D721Med (cell line): ENCODE results near the gene NTRK2.

Source experiments
- DNase-seq: peaks from one replicate; pipeline ENCODE4 v3.0.0; 2011; ENCODE audit warnings: low spot score; ENCODE audit not compliant: insufficient read length
- FAIRE-seq: peaks from 2 replicates; lab custom pipeline; 2011; peaks lifted over from hg19 to GRCh38; lab: Jason Lieb, UNC
- TF ChIP-seq, protein P1 (sequence below): IDR thresholded peaks from 2 replicates; pipeline ENCODE4 v1.5.1; 2012; ENCODE audit warnings: mild to moderate bottlenecking, control low read depth; ENCODE audit not compliant: insufficient read depth; ENCODE audit errors: missing control alignments

The NTRK2 gene

DNA sequence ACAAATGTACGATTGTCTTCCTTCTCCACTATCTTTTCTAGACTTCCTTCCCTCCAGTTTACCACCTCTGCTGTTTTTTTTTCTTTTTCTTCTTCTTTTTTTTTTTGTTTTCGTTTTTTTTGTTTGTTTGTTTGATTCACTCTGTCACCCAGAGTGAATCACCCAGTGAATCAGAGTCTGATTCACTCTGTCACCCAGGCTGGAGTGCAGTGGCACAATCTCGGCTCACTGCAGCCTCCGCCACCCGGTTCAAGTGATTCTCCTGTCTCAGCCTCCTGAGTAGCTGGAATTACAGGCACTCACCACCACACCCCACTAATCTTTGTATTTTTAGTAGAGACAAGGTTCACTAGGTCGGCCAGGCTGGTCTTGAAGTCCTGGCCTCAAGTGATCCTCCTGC, 375.7 kb downstream of the NTRK2 start:
- no peak for DNase-seq
- TF ChIP-seq, protein P1, sequence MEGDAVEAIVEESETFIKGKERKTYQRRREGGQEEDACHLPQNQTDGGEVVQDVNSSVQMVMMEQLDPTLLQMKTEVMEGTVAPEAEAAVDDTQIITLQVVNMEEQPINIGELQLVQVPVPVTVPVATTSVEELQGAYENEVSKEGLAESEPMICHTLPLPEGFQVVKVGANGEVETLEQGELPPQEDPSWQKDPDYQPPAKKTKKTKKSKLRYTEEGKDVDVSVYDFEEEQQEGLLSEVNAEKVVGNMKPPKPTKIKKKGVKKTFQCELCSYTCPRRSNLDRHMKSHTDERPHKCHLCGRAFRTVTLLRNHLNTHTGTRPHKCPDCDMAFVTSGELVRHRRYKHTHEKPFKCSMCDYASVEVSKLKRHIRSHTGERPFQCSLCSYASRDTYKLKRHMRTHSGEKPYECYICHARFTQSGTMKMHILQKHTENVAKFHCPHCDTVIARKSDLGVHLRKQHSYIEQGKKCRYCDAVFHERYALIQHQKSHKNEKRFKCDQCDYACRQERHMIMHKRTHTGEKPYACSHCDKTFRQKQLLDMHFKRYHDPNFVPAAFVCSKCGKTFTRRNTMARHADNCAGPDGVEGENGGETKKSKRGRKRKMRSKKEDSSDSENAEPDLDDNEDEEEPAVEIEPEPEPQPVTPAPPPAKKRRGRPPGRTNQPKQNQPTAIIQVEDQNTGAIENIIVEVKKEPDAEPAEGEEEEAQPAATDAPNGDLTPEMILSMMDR, result no peak

DNA sequence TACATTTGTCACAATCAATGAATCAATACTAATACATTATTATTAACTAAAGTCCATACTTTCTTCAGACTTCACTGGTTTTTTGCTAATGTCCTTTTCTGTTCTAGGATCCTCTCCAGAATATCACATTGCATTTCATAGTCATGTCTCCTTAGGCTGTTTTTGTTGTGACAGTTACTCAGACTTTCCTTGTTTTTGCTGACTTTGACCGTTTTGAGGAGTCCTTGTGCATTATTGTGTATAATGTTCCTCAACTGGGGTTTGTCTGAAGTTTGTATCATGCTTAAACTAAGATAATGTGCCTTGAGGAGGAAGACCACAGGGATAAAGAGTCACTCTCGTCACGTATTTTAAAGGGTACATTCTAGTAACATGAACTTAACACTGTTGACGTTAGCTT, 376.9 kb downstream of the NTRK2 start:
- FAIRE-seq, result no peak
- TF ChIP-seq, protein P1, result no peak
- no peak for DNase-seq

More for the DNA sequence above, 375.7 kb downstream of the NTRK2 start:
- no peak for FAIRE-seq

DNA sequence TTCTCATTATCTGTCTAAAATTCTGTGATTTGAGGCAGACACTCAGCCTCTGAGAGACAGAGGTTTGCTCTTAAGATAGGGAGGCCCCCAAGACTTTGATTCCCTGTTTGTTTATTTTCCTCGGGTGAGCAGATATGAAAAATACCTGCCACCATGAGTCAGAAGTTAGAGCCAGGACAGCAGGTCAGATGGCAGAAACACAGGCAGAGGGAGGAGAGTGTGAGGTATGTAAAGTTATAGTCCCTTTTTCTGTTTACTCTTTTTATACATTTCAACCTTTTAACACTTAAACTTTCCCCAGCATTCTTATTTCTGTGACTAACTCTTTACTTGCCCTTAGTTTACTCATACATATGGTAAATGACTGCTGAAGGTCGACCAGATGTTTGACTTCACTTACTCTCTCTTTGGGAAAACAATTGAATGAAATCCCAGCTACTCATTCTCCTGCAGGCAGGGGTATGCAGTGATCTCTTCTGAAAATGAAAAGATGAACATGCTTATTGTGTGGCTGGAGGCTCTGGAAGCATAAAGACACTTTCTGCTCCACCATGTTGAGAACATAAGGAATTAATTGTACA, 383.8 kb downstream of the NTRK2 start:
- no peak for FAIRE-seq
- DNase-seq, result no peak
- TF ChIP-seq, protein P1, result no peak

DNA sequence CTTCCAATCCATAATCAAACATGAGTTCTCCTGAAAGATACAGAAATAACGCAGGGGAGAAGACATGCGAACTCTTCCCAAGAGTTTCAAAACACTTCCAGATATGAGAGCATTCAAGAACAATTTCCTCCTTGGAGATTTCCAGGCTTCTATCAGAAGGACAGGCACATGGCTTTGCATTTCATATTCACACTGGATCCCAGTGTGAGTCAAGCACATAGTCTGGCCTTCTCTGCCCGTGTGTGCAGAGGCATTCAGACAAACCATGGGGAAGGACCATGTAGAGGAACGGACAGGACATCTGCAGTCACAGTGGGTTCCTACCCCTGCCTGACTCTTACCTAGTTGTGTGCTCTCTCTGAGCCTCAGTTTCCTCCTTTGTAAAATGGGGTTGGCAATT, 384.5 kb downstream of the NTRK2 start:
- DNase-seq (no peak), FAIRE-seq (no peak)
- TF ChIP-seq, protein P1, result no peak

DNA sequence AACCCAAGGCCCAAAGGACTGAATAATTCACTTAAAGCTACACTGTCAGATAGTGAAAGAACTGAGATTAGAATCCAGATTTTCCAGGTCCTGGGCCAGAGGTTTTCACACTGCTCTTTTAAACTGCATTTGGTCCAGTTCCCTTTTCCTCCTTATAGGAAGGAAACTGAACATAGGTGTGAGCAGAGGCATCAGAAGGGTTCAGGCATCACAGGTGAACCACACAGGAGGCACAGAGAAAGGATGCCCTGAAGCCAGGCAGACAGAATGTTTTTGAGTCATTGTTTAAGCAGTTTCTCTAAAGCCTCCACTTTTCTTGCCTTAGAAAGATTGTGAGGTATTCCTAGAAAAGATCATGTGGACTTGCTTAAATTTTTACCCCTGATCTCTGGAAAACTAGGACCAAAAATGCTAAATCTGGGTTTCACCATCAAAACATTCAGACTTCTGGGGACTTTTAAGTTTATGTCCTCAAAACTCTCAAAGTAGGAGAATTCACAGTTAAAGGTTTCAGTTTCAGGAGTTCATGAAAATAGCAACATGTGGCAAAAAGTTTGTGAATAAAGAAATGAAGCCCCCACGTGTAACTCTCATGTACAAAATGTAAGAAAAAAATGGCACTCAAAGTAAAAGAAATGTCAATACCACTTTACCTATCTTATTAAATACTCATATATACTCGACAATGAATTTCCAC, 386.1 kb downstream of the NTRK2 start:
- no peak for DNase-seq
- TF ChIP-seq, protein P1, result no peak
- FAIRE-seq, result no peak

DNA sequence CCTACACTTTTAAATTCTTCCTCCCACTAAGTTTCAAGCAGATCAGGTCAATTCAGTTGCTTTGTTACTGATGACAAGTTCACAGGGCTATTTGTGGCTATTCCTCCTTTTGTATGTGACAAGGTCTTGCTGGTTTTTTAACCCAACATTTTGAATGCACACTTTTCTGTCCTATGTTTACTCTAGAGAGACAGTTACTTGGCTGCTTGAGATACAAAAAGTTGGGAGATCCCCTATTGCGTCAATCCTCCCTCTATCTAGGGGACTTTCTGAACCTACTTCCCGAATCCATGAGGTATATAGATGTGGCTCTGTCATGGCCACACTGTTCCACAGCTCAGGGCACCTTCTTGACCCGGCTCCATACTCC, 386.7 kb downstream of the NTRK2 start:
- DNase-seq, result no peak
- no peak for FAIRE-seq
- TF ChIP-seq, protein P1, result no peak

DNA sequence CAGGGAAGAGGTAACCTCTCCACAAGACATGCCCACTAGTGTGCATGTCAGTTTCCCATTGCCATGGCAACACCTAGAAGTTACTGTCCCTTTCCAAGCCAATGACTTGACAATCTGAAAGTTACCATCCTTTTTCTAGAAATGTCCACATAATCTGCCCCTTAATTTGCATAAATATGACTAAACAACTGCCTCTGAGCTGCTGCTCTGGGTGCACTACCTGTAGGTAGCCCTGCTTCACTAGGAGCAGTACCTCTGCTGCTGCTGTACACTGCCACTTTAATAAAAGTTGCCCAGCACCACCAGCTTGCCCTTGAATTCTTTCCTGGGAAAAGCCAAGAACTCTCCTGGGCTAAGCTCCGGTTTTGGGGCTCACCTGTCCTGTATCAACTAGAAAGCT, 392.4 kb downstream of the NTRK2 start:
- no peak for DNase-seq
- no peak for FAIRE-seq
- TF ChIP-seq, protein P1, result no peak
